Measurements from ENCODE around the gene WSB1.

DNA sequence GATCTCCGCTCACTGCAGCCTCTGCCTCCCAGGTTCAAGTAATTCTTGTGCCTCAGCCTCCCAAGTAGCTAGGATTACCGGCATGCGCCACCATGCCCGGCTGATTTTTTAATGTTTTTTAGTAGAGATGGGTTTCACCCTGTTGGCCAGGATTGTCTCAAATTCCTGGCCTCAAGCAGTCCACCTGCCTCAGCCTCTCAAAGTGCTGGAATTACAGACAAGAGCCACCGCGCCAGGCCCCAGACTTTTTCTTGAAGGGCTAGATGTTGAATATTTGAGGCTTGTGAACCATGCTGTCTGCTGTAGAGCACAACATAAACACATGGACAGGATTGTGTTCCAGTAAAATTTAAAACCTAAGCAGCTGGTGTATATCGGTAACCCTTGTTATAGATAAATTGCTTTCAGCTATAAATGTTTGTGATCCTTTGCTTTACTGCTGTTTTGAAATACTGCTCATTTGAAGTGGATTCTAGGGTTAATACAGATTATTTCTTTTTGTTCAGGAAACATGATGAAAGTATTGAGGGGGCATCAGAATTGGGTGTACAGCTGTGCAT, 12.4 kb downstream of the WSB1 start:
- TF ChIP-seq POLR2A (IDR thresholded peaks at IDR 0.05; ENCODE audit: low read depth, low read length) = no peak
- TF ChIP-seq NBN (IDR thresholded peaks at IDR 0.05) = no peak
- TF ChIP-seq, protein P1, sequence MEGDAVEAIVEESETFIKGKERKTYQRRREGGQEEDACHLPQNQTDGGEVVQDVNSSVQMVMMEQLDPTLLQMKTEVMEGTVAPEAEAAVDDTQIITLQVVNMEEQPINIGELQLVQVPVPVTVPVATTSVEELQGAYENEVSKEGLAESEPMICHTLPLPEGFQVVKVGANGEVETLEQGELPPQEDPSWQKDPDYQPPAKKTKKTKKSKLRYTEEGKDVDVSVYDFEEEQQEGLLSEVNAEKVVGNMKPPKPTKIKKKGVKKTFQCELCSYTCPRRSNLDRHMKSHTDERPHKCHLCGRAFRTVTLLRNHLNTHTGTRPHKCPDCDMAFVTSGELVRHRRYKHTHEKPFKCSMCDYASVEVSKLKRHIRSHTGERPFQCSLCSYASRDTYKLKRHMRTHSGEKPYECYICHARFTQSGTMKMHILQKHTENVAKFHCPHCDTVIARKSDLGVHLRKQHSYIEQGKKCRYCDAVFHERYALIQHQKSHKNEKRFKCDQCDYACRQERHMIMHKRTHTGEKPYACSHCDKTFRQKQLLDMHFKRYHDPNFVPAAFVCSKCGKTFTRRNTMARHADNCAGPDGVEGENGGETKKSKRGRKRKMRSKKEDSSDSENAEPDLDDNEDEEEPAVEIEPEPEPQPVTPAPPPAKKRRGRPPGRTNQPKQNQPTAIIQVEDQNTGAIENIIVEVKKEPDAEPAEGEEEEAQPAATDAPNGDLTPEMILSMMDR (IDR thresholded peaks at IDR 0.05 in 2 of 3, conservative IDR thresholded peaks at IDR 0.05 in 1 of 3; ENCODE audit: control insufficient read depth in 2 of 3, extremely low read depth in 1 of 3, insufficient read depth in 1 of 3, low read depth in 3 of 3, low read length in 3 of 3) = no peak
- no peak for TF ChIP-seq KLF5 (IDR thresholded peaks at IDR 0.05; ENCODE audit: partially characterized antibody)
- TF ChIP-seq, protein P2, sequence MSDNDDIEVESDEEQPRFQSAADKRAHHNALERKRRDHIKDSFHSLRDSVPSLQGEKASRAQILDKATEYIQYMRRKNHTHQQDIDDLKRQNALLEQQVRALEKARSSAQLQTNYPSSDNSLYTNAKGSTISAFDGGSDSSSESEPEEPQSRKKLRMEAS (IDR thresholded peaks at IDR 0.05; ENCODE audit: low read depth, low read length) = no peak
- TF ChIP-seq ESRRA (IDR thresholded peaks at IDR 0.05; ENCODE audit: low read length) = no peak
- no peak for TF ChIP-seq FOXM1 (IDR thresholded peaks at IDR 0.05; ENCODE audit: low read depth, low read length)
- no peak for TF ChIP-seq RCOR1 (conservative IDR thresholded peaks at IDR 0.05; ENCODE audit: low read depth, low read length)
- no peak for TF ChIP-seq RELA (IDR thresholded peaks at IDR 0.05; ENCODE audit: borderline replicate concordance, partially characterized antibody)

All from GM12878 (cell line).